HG03039 (cell line): ENCODE results near the gene GRIP1.

Experiments used
- ATAC-seq: cut with Tn5 transposase; IDR thresholded peaks from one replicate; pipeline ENCODE4 v1.9.1; 2021; ENCODE audit warnings: mild to moderate bottlenecking, moderate library complexity; ENCODE audit not compliant: unreplicated experiment

GRIP1 gene

GRCh38 chr12:66602483-66603143 lies 76.3 kb downstream of the GRIP1 start:
- no peak for ATAC-seq

GRCh38 chr12:66600903-66601302 lies 78.0 kb downstream of the GRIP1 start:
- ATAC-seq: no peak

DNA sequence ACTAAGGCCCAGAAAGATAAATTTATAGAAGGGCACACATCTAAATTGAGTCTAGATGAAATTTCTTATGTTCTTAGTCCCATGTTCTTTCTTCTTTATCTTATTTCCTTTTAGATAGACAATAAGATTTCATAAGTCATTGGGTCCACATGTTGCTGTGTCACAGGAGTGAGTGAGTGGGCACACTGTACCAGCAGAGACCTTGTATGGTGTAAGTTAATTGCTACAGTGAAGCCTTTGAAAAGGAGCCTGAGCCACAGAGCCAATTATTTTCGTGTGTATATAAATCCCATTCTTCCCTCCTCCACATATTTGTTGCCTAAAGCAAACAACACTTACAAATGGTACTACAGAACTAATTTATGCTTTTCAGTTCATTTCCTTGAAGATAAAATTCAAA lies 79.1 kb downstream of the GRIP1 start:
- no peak for ATAC-seq

DNA sequence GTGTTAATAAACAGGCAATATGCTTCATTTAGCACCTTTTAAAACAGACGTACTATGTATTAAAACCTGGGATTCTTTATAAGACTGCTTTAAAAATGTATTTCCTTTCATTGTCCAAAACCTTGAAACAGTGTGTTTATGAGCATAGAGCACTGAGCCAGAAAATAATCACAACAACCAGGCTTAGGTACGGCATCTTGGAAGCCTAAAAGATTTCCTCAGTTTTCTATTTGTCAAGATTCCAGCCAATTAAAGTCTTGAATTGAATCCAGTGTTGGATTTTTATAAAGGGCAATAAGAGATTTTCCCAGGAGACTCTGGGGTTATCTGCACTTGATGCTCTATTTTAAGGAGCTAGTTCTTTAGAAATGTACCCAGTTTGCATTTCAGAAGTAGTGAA lies 80.3 kb downstream of the GRIP1 start:
- no peak for ATAC-seq

- no peak for ATAC-seq
Measured at GRCh38 chr12:66598079-66598478, 80.8 kb downstream of the GRIP1 start.

DNA sequence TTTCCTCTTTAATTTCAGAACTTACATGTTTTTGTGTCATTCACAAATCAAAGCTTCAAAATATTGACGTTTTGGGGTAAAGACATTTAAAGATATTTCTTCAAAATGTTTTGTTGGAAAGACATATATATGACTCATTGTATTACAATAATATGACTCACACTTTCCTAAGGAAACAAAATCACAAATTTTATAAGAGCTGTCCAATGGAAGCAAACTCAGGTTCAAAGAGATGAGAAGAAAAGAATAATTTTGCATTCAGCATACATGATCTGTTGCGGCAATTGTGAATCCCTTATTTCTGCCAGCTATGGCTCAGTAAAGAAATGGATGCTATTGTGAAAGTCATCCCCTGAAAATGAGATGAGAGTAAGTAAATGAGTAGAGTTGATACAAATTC lies 82.7 kb downstream of the GRIP1 start:
- no peak for ATAC-seq

- no peak for ATAC-seq
Measured at GRCh38 chr12:66594688-66595087, 84.2 kb downstream of the GRIP1 start.

GRCh38 chr12:66590275-66590985 lies 88.4 kb downstream of the GRIP1 start:
- no peak for ATAC-seq

DNA sequence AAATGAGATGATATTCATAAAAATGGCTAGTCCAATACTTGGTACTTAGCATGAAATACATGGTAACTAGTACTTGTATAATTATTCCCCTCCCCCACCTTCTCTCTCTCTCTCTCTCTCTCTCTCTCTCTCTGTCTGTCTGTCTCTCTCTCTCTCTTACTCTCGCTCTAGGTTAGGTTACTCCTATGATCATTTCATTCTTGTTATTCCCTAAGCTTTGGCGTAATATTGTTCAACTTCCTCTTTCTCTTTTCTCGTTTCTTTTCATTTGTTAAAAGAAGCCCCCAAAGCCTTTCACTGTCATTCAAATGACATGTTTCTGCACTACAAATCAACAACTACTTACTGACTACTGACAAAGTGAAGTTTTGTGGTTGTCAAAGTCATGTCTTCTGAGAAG lies 89.8 kb downstream of the GRIP1 start:
- no peak for ATAC-seq

DNA sequence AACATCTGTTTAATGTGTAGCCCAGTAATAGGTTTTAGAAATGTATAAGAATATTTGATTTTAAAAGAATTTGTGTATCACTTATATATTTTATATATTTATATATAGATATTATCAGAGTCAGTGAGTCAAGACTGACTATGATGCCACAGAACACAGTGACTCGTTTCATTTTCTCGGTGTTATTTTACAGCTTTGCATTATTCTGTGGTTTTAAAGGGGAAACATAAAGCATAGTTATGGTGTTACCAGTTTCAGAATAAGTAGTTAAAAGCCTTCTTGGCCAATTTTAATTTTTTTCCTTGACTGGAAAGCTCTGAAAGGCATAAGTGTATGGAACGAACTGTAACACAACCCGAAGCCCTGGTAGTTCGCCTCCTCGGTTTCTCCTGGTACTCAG lies 91.0 kb downstream of the GRIP1 start:
- no peak for ATAC-seq

DNA sequence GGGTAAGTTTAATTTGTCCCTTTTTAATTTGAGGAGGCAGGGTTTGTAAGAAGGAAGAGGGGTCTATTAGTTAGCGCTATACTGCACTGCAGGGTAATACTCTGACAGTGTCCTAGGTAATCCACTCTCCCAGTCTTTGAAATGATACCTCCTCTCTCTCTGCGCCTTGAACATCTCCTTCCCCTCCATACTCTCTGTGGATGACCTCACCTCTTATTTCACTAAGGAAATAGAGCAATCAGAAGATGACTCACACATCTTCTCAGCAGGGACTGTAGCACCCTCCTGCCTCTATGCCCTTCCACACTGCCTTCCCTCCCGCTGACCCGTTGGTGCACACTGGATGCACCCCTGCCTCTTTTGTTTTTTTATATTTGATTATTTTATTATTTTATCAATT lies 94.2 kb downstream of the GRIP1 start:
- no peak for ATAC-seq

GRCh38 chr12:66573605-66574004 lies 105.3 kb downstream of the GRIP1 start:
- ATAC-seq: no peak

GRCh38 chr12:66572845-66573244 lies 106.0 kb downstream of the GRIP1 start:
- ATAC-seq: no peak

DNA sequence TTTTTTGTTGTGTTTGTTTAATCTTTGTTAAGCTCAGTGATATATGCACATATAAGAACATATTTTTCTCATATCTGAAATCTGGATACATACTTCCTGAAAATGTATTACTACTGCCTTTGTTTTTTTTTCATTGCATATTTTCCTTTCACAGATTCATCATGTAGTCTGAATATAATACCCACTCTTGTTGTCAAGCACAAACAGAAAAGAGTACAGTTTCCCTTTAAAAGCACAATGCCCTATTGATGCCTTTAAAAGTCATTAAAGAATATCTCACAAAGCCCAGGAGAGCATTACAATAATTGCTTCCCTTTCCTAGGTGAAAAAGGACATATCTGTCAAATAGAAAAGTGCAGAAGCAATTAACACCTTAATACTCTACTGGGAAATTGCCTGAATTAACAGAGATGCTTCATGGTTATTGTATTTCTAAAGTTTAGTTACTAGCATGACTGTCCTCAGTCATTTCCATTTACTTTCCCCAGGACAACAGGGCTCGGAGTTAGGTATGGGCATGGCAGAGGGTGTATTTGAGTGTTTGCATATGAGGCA lies 107.4 kb downstream of the GRIP1 start:
- ATAC-seq: no peak

GRCh38 chr12:66563220-66563619 lies 115.7 kb downstream of the GRIP1 start:
- ATAC-seq: no peak

DNA sequence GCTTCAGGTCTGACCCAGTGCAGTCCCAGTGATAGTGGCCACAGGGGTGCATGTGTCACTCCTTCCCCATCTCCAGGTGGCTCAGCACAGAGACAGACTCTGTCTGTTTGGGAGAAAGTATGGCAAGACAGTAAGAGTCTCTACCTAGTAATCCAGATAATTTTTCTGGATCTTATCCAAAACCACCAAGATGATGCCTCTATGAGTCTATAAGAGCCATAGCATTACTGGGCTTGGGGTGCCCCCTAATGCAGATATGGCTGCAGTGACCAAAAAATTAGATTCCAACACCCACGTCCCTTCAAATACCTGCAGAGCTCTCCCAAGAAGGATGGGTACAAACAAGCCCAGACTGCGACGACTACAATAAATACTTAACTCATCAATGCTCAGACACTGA lies 123.8 kb downstream of the GRIP1 start:
- ATAC-seq: no peak

- ATAC-seq: no peak
Measured at GRCh38 chr12:66552716-66553115, 126.2 kb downstream of the GRIP1 start.

- no peak for ATAC-seq
Measured at GRCh38 chr12:66550626-66551025, 128.2 kb downstream of the GRIP1 start.

- ATAC-seq: no peak
Measured at GRCh38 chr12:66549050-66549389, 129.9 kb downstream of the GRIP1 start.

DNA sequence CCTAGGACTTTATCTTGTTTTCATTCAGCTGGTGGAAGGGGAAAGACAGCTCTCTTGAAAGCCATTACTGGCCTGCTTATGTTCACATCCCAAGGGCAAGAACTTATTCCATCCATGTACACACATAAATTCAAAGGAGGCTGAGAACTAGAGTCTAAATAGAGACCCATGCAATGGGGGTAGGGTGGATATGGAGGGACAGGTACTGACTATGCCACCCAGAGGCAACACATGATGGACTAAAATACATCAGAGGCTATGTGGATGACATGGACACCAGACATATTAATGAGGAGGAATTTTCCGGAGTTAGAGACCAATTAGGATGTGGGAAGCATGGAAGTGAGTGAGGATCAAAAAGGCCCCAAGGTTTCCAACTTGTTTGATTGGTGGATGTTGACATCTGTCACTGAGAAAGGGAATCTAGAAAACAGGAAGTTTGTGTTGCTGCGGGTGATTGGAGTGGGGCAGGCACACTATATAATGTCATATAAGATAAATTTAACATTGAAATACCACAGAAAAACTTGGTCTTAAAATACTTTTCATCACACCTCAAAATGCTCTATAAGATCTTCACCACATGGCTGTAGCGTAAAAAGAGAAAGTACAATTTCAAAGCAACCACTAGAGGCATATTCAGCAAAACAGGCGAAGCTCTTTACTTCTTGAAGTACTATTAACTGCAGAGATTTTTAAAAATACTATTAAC lies 130.4 kb downstream of the GRIP1 start:
- ATAC-seq: no peak

DNA sequence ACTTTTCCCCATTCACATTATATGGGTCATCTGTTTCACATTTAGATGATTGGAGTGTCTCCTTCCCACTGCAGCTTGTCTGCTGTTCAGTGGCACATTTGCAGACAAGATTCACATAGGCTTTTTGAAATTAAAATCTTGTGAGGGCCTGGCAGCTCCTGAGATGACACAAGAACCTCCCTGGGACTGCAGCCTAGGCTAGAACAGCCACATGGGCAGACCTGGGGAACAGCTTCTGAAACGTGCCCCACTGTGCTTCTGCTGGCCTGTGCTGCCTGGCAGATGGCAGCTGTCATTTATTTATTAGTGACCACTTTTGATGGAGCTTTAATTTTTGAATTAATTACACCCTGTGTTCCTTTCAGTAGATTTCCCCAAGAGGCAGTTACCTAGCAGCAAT lies 137.4 kb downstream of the GRIP1 start:
- ATAC-seq: no peak

DNA sequence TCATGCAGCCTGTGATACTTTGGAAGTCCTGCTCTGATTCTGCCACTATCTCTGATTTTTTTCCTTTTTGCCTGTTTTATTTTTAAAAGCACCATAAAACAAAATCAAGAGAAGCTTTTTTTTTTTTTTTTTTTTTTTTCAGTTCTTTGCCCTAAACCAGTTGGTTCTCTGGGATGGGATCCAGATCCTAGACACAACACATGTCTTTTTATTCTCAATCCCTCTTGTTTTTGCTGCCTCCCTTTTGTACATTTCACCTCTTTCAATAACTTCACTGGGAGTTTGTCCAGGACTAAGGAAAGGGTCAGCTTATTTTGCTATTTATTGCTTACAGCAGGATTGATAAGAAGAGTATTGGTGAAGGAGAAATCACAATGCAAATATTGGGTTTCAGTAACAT lies 139.4 kb downstream of the GRIP1 start:
- no peak for ATAC-seq
